ENCODE data around the gene STAT3. TPM values are rescaled to one million over a fixed set of nuclear protein-coding genes. Genes with fewer than 3 reads are reported as not detected.
"Not testable (repeated sequence)": the region's sequence is repeated elsewhere in the genome, so short reads cannot be mapped to it uniquely, and the experiment has no call there.

STAT3 gene
- polyA plus RNA-seq, 3 donors from 2014 or later, result 110 to 205 (median 127) TPM

DNA sequence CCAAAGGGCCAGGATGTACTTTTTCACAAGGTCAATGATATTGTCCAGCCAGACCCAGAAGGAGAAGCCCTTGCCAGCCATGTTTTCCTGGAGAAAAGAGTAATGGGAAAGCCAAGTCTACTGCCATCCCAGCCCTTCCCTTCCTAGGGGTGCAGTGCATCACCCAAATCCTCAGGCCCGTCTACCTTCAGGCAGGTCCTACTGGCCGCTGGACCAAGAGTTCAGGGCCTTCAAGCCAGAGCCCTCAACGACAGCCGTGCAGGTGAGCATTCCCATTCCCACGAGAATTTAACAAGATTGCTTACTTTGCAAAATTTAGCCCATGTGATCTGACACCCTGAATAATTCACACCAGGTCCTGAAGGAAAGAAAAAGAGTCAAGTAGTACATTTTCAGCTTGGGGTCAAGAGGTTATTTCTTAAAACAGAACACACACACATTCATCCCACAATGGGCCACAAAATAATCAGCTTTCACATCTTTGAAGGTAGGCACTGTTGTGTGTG is 64.9 kb downstream of the STAT3 start:
- H3K27ac Mint-ChIP-seq, result peak overlapping the region in 2 of 6 donors; percentile 44 to 47
- H3K4me3 Mint-ChIP-seq, result no peak overlapping the region
- no peaks in the 10 kb centered on the region for H3K9me3 Mint-ChIP-seq
- peaks cover 0 to 1% (median 0%) of the 10 kb centered on the region in 3 donors for H3K27me3 Mint-ChIP-seq (ENCODE audit: low read depth in 3 of 3)
- H3K36me3 Mint-ChIP-seq, result peaks cover 9 to 58% (median 12%) of the 10 kb centered on the region in 3 donors
- DNase-seq, result no peak
- peaks cover 18 to 19% of the 10 kb centered on the region in 2 donors for H3K4me1 Mint-ChIP-seq

DNA sequence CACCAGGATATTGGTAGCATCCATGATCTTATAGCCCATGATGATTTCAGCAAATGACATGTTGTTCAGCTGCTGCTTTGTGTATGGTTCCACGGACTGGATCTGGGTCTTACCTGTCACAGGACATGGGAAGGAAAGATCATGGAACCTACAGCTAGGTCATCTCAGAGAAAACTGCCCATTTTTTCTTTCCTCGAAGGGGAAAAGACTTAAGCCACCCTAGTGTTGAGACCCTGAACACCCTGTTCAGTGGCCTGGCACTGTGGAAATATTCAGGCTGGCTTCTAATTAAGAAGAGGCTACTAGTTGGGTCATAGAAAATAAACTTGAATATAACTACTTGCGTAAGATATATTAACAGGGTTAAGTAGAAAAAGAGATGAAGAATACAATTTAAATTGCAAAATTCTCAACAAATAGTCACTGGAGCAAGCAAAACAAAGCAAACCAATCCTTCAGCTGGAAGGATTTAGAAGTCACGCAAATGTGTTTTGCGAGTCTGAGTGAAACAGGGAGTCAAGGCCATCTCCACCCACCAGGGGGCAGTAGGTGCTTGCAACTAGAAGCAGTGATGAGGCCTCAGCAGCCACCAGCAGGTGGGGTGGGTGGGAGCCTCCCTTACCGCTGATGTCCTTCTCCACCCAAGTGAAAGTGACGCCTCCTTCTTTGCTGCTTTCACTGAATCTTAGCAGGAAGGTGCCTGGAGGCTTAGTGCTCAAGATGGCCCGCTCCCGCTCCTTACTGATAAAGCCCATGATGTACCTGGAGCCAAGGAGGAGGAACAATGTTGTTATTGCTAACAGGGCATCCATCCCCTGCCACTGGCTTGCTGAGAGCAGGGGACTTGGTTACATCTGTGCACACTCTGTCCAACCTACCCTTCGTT is 65.6 kb downstream of the STAT3 start:
- peak; percentile 86 to 89 (median 87) for DNase-seq
- H3K27me3 Mint-ChIP-seq (ENCODE audit: low read depth in 3 of 3), result peaks cover 0 to 4% (median 0%) of the 10 kb centered on the region in 3 donors
- no peak overlapping the region for H3K4me3 Mint-ChIP-seq
- H3K36me3 Mint-ChIP-seq, result peaks cover 9 to 59% (median 15%) of the 10 kb centered on the region in 3 donors
- H3K27ac Mint-ChIP-seq, result peak overlapping the region in 2 of 6 donors; percentile 42 to 61
- no peaks in the 10 kb centered on the region for H3K9me3 Mint-ChIP-seq
- peaks cover 18 to 19% of the 10 kb centered on the region in 2 donors for H3K4me1 Mint-ChIP-seq

DNA sequence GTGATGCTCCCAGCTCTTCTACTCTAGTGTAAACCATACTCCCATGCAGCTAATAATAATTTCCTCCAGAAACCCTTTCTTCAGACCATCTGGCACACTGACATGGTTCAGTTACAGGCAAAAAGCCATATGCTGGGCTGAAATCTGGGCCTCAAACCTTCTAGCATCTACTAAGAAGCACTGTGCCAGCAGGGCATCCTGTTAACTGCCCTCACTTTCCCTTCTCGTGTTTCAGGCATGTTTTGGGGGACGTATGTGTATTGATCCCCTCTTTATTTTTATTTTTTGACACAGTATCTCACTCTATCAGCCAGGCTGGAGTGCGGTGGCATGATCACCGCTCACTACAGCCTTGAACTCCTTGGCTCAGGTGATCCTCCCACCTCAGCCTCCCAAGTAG is 66.7 kb downstream of the STAT3 start:
- Mint-ChIP-seq H3K36me3 (peaks cover 4 to 64% (median 24%) of the 10 kb centered on the region in 3 donors), H3K27me3 (ENCODE audit: low read depth in 3 of 3) (peaks cover 0 to 4% (median 0%) of the 10 kb centered on the region in 3 donors), H3K9me3 (no peaks in the 10 kb centered on the region), H3K4me3 (no peak overlapping the region), H3K27ac (no peak overlapping the region), H3K4me1 (peaks cover 18 to 19% of the 10 kb centered on the region in 2 donors)
- no peak for DNase-seq

DNA sequence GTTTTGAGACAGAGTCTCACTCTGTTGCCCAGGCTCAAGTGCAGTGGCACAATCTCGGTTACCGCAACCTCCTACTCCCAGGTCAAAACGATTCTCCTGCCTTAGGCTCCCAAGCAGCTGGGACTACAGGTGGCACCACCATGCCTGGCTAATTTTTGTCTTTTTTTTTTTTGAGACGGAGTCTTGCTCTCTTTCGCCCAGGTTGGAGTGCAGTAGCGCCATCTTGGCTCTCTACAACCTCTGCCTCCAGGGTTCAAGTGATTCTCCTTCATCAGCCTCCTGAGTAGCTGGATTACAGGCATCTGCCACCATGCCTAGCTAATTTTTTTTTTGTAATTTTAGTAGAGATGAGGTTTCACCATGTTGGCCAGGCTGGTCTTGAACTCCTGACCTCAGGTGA is 70.3 kb downstream of the STAT3 start:
- not testable (repeated sequence) for H3K27me3 Mint-ChIP-seq (ENCODE audit: low read depth in 3 of 3); DNase-seq; H3K4me3 Mint-ChIP-seq; H3K27ac Mint-ChIP-seq; H3K9me3 Mint-ChIP-seq
- peaks cover 4 to 52% (median 24%) of the 10 kb centered on the region in 3 donors for H3K36me3 Mint-ChIP-seq
- peaks cover 17 to 28% of the 10 kb centered on the region in 2 donors for H3K4me1 Mint-ChIP-seq

DNA sequence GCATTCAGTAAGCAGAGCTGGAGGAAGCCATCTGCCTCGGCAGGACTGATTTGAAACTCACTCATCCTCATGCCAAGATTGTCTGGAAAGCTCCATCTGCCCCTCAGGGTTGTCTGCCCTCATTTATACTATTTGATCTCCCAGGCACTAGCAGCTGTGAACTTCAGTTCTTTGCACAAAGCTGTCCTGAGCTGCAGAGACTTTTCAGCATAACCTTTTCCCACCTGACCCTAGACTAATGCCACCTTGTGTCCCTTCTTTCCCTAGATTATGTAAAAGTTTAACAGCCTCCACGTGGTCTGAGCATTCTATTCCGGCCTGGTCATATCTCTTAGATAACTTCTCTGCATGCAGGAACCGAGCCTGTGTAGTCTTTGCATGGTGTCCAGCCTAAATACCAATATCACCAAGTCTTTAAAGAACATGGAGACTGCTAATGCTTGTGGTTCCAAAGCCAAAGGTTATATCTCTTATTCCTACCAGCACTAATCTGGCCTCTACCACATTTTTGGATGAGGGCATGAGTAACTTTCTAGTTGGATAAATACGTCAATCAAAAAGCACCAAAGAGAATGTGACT is 70.9 kb downstream of the STAT3 start:
- Mint-ChIP-seq H3K27ac (peak overlapping the region in 1 of 6 donors; percentile 22), H3K9me3 (no peaks in the 10 kb centered on the region), H3K4me3 (no peak overlapping the region), H3K27me3 (ENCODE audit: low read depth in 3 of 3) (peaks cover 0 to 4% (median 0%) of the 10 kb centered on the region in 3 donors), H3K4me1 (peaks cover 15 to 25% of the 10 kb centered on the region in 2 donors), H3K36me3 (peaks cover 4 to 46% (median 24%) of the 10 kb centered on the region in 3 donors)
- DNase-seq, result no peak

DNA sequence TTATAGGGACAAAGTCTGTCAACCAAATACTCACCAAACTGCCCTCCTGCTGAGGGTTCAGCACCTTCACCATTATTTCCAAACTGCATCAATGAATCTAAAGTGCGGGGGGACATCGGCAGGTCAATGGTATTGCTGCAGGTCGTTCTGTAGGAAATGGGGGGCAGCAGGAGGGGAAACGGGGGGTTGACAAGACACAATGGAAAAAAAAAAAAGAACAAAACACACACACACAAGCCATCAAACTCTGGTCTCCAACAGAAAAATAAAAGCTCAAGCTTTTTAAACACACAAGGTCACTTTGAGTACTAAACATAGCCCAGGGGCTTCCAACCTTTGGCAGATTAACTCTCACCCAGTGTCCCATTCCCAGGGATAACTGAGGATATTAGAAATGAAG is 71.5 kb downstream of the STAT3 start:
- no peak overlapping the region for H3K27ac Mint-ChIP-seq
- H3K36me3 Mint-ChIP-seq, result peaks cover 4 to 40% (median 20%) of the 10 kb centered on the region in 3 donors
- no peaks in the 10 kb centered on the region for H3K9me3 Mint-ChIP-seq
- no peak for DNase-seq
- H3K4me3 Mint-ChIP-seq, result no peak overlapping the region
- H3K4me1 Mint-ChIP-seq, result peaks cover 19 to 29% of the 10 kb centered on the region in 2 donors
- peaks cover 0 to 9% (median 0%) of the 10 kb centered on the region in 3 donors for H3K27me3 Mint-ChIP-seq (ENCODE audit: low read depth in 3 of 3)

DNA sequence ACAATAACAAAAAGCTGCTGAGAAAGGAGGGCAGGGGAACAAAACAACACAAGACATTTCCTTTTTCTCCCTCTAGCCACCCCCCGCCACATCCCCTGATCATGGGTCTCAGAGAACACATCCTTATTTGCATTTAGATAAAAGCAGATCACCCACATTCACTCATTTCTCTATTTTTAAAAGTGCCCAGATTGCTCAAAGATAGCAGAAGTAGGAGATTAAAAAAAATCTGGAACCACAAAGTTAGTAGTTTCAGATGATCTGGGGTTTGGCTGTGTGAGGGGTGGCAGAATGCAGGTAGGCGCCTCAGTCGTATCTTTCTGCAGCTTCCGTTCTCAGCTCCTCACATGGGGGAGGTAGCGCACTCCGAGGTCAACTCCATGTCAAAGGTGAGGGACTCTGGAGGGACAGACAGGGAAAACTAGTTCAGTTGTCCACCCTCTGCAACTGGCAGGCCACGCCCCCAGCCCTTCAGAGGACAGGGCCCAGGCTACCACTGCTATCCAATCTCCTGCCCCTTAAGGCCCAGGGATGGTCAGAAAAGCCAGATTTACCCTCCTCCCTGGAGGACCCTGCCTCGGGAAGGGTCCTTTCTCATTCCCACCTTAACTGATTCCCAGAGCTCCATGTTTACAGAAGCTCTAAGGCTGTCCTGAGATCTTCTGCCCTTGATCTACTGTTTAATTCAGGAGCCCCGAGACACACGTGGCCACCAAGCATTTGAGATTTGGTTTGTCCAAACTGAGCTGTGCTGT is 72.7 kb downstream of the STAT3 start:
- no peaks in the 10 kb centered on the region for H3K9me3 Mint-ChIP-seq
- H3K36me3 Mint-ChIP-seq, result peaks cover 4 to 38% (median 15%) of the 10 kb centered on the region in 3 donors
- H3K4me3 Mint-ChIP-seq, result no peak overlapping the region
- H3K4me1 Mint-ChIP-seq, result peaks cover 25 to 35% of the 10 kb centered on the region in 2 donors
- no peak for DNase-seq
- peaks cover 0 to 14% (median 0%) of the 10 kb centered on the region in 3 donors for H3K27me3 Mint-ChIP-seq (ENCODE audit: low read depth in 3 of 3)
- peak overlapping the region in 2 of 6 donors; percentile 39 to 67 for H3K27ac Mint-ChIP-seq

DNA sequence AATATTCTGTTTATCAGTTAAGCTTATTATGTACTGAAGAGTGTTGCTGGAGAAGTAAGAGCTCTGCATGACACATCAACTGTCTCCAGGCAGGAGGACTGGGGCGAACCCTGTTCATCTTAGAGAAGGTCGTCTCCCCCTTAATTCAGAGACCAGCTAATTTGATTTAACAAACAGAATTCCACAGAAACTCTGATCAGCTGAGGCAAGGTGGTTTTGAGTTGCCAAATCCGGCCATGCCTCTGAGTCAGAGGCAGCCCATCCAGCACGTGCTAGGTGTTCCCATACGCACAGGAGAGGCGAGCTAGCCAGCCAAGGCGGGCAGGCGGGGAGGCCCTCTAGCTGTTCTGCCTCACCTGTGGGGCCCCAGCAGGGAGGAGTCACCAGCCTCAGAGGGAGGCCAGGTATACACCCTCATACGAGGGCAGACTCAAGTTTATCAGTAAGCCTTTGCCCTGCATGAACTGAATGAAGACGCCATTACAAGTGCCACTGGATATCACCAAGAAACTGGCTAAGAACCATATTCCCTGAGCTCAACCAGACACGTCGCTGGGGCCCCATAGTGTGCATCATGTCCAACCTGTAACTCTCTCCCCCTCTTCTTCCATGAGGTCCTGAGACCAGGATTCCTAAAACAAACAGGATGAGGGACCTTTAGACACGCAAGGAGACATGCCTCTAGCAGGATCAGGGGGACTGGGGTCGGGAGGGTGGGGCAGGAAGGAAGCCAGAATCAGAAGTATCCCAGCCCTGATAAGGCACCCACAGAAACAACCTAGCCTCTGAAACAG is 74.3 kb downstream of the STAT3 start:
- Mint-ChIP-seq H3K27ac (peak overlapping the region in 3 of 6 donors; percentile 24 to 53 (median 30)), H3K36me3 (peaks cover 0 to 35% (median 22%) of the 10 kb centered on the region in 3 donors), H3K4me3 (no peak overlapping the region), H3K9me3 (no peaks in the 10 kb centered on the region), H3K27me3 (ENCODE audit: low read depth in 3 of 3) (peaks cover 0 to 14% (median 3%) of the 10 kb centered on the region in 3 donors), H3K4me1 (peaks cover 17 to 26% of the 10 kb centered on the region in 2 donors)
- no peak for DNase-seq

DNA sequence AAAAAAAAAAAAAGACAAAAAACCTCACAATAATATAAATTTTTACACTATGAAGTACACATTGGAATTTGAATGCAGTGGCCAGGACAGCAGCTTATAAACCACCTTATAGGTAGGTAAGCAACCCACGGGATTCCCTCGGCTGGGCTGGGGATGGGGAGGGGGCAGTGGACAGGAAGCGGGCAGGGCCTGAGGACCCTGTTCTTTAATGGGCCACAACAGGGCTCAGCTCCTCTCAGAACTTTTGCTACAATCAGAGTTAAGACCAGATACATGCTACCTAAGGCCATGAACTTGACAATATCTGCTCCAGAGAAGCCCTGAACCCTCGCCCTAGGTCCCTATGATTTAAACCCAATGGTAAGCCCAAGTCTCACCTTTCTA is 74.9 kb downstream of the STAT3 start:
- no peaks in the 10 kb centered on the region for H3K9me3 Mint-ChIP-seq
- no peak overlapping the region for H3K4me3 Mint-ChIP-seq
- no peak for DNase-seq
- peaks cover 0 to 35% (median 22%) of the 10 kb centered on the region in 3 donors for H3K36me3 Mint-ChIP-seq
- H3K27me3 Mint-ChIP-seq (ENCODE audit: low read depth in 3 of 3), result peaks cover 0 to 14% (median 3%) of the 10 kb centered on the region in 3 donors
- H3K27ac Mint-ChIP-seq, result peak overlapping the region in 2 of 6 donors; percentile 30 to 53
- peaks cover 17 to 26% of the 10 kb centered on the region in 2 donors for H3K4me1 Mint-ChIP-seq

DNA sequence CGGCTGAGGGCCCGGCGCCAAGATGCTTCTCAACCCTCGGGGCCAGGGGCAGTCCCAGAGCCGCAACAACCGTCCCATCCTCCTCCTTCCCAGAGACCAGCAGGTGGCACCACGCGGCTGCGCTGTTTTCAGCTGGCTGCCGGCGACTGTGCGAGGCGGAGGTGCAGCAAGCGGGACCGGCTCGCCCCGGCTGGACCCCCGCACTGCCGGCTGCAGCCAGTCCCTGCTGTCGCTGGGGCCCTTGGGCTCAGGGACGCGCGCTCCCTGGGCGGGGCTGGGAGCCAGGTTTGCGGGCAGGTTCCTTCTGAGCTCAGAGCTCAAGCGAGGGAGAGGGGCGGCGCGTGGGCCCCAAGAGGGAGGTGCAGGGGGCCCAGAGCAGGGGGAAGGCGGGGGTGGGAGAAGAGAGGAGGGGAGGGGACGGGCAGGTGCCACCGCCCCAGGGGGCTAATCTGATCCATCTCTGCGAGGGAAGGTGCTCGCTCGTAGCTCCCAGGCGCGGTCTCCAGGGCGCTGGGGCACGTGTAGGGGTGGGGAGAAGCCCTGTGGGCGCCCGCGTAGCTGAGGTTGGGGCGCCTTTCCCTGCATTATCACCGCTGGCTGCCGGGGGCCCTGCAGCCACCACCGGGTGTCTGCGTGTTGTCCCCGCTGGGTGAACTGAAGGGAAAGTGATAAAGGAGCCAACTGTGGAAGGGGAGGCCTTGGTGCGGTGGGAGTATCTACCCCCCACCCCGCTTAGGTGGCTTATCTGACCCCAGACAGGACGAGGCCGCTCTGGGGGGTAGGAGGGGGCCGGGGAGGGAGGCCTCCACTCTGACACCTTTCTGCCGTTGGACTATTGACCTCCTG is 75.7 kb downstream of the STAT3 start:
- H3K4me1 Mint-ChIP-seq, result peaks cover 17 to 26% of the 10 kb centered on the region in 2 donors
- H3K36me3 Mint-ChIP-seq, result peaks cover 0 to 32% (median 18%) of the 10 kb centered on the region in 3 donors
- peaks cover 0 to 12% (median 3%) of the 10 kb centered on the region in 3 donors for H3K27me3 Mint-ChIP-seq (ENCODE audit: low read depth in 3 of 3)
- peak overlapping the region in 2 of 6 donors; percentile 57 to 69 for H3K27ac Mint-ChIP-seq
- peak; percentile 55 to 63 (median 57) for DNase-seq
- peak overlapping the region; percentile 25 to 61 (median 57) for H3K4me3 Mint-ChIP-seq
- no peaks in the 10 kb centered on the region for H3K9me3 Mint-ChIP-seq

DNA sequence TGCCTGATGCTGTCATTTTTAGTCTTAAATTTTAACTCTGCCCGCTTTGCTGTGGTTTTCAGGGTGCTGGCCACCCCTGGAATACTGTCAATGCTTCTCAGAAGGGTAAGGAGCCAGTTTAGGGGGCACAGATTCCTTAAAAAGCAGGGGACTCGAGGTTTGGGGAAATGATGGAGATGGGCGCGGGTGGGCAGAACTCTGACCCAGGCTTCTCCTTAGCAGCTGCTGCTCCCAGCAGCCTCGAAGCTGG is 76.3 kb downstream of the STAT3 start:
- H3K4me1 Mint-ChIP-seq, result peaks cover 17 to 26% of the 10 kb centered on the region in 2 donors
- H3K36me3 Mint-ChIP-seq, result peaks cover 1 to 32% (median 13%) of the 10 kb centered on the region in 3 donors
- H3K27ac Mint-ChIP-seq, result peak overlapping the region in 4 of 6 donors; percentile 53 to 74 (median 64)
- DNase-seq, result no peak
- H3K27me3 Mint-ChIP-seq (ENCODE audit: low read depth in 3 of 3), result peaks cover 0 to 12% (median 3%) of the 10 kb centered on the region in 3 donors
- H3K4me3 Mint-ChIP-seq, result peak overlapping the region; percentile 21 to 57 (median 44)
- H3K9me3 Mint-ChIP-seq, result no peaks in the 10 kb centered on the region
